ENCODE results near the gene PALM.

PALM gene

GRCh38 chr19:752652-753517 is 44.1 kb downstream of the PALM start:
- no peak for DNase-seq (ENCODE audit: low read depth)

- no peak for DNase-seq (ENCODE audit: low read depth)
These were observed 45.8 kb downstream of the PALM start for GRCh38 chr19:754530-754929.

GRCh38 chr19:755063-755462 is 46.3 kb downstream of the PALM start:
- DNase-seq (ENCODE audit: low read depth), result no peak

- no peak for DNase-seq (ENCODE audit: low read depth)
These were observed 47.5 kb downstream of the PALM start for GRCh38 chr19:756236-756635.

GRCh38 chr19:756821-757688 is 48.3 kb downstream of the PALM start:
- no peak for DNase-seq (ENCODE audit: low read depth)

GRCh38 chr19:757811-758668 is 49.3 kb downstream of the PALM start:
- no peak for DNase-seq (ENCODE audit: low read depth)

- DNase-seq (ENCODE audit: low read depth), result no peak
These were observed 54.4 kb downstream of the PALM start for GRCh38 chr19:763181-763580.

GRCh38 chr19:763869-764268 is 55.1 kb downstream of the PALM start:
- no peak for DNase-seq (ENCODE audit: low read depth)

- DNase-seq (ENCODE audit: low read depth), result no peak
These were observed 55.6 kb downstream of the PALM start for GRCh38 chr19:764301-764700.

GRCh38 chr19:765179-765738 is 56.5 kb downstream of the PALM start:
- no peak for DNase-seq (ENCODE audit: low read depth)

GRCh38 chr19:768424-768823 is 59.7 kb downstream of the PALM start:
- DNase-seq (ENCODE audit: low read depth), result no peak

- DNase-seq (ENCODE audit: low read depth), result no peak
These were observed 60.9 kb downstream of the PALM start for GRCh38 chr19:769616-770015.

- DNase-seq (ENCODE audit: low read depth), result no peak
These were observed 62.6 kb downstream of the PALM start for GRCh38 chr19:771332-771785.

- DNase-seq (ENCODE audit: low read depth), result no peak
These were observed 63.3 kb downstream of the PALM start for GRCh38 chr19:772063-772462.

- DNase-seq (ENCODE audit: low read depth), result no peak
These were observed 64.1 kb downstream of the PALM start for GRCh38 chr19:772730-773436.

- DNase-seq (ENCODE audit: low read depth), result no peak
These were observed 67.8 kb downstream of the PALM start for GRCh38 chr19:776549-776948.

GRCh38 chr19:778910-779653 is 70.3 kb downstream of the PALM start:
- no peak for DNase-seq (ENCODE audit: low read depth)

GRCh38 chr19:780935-781334 is 72.2 kb downstream of the PALM start:
- no peak for DNase-seq (ENCODE audit: low read depth)

- DNase-seq (ENCODE audit: low read depth), result no peak
These were observed 73.1 kb downstream of the PALM start for GRCh38 chr19:781800-782184.

- DNase-seq (ENCODE audit: low read depth), result no peak
These were observed 73.6 kb downstream of the PALM start for GRCh38 chr19:782185-782877.

Measured in HS-5 (cell line).